ENCODE measurements around the gene JAKMIP2. TPM values are rescaled to one million over a fixed set of nuclear protein-coding genes. Genes with fewer than 3 reads are reported as not detected.

The JAKMIP2 gene
- total RNA-seq, 1 experiment from 2014 or later: not detected

DNA sequence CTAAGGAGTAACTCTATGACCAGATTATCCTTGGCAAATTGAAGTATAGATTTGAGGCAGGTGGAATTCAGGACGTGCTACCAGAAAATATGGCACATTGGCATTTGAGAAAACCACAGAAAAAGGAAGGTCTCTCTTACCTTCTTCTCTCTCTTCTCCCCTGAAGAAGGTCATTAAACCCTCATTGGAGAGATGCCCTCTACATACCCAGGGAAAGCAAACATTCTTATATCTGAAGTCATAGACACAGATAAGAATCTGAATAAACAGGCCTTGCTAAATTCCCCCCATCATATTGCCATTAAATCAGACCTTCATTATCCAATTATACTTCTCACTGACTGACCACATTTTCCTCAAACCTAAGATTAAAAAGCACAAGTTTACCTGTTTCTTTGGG, 31.2 kb upstream of the JAKMIP2 start:
- intact Hi-C loops (cut with micrococcal nuclease; ENCODE audit: unreplicated experiment) (no loop called here), in situ Hi-C loops (cut with HindIII; ENCODE audit: low pct_unique_long_range_greater_than_20kb, low sequenced_read_pairs) (no loop called here)
- ChIA-PET CTCF (no interaction called here), POLR2A (no interaction called here)
- ATAC-seq (no peak), DNase-seq (ENCODE audit: low read depth, low spot score) (no peak)
- TF ChIP-seq, protein P1, sequence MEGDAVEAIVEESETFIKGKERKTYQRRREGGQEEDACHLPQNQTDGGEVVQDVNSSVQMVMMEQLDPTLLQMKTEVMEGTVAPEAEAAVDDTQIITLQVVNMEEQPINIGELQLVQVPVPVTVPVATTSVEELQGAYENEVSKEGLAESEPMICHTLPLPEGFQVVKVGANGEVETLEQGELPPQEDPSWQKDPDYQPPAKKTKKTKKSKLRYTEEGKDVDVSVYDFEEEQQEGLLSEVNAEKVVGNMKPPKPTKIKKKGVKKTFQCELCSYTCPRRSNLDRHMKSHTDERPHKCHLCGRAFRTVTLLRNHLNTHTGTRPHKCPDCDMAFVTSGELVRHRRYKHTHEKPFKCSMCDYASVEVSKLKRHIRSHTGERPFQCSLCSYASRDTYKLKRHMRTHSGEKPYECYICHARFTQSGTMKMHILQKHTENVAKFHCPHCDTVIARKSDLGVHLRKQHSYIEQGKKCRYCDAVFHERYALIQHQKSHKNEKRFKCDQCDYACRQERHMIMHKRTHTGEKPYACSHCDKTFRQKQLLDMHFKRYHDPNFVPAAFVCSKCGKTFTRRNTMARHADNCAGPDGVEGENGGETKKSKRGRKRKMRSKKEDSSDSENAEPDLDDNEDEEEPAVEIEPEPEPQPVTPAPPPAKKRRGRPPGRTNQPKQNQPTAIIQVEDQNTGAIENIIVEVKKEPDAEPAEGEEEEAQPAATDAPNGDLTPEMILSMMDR (IDR thresholded peaks at IDR 0.05): no peak
- no peak for TF ChIP-seq SIN3A (IDR thresholded peaks at IDR 0.05; ENCODE audit: borderline replicate concordance, insufficient read depth, low read depth, low read length)
- TF ChIP-seq, protein P2, sequence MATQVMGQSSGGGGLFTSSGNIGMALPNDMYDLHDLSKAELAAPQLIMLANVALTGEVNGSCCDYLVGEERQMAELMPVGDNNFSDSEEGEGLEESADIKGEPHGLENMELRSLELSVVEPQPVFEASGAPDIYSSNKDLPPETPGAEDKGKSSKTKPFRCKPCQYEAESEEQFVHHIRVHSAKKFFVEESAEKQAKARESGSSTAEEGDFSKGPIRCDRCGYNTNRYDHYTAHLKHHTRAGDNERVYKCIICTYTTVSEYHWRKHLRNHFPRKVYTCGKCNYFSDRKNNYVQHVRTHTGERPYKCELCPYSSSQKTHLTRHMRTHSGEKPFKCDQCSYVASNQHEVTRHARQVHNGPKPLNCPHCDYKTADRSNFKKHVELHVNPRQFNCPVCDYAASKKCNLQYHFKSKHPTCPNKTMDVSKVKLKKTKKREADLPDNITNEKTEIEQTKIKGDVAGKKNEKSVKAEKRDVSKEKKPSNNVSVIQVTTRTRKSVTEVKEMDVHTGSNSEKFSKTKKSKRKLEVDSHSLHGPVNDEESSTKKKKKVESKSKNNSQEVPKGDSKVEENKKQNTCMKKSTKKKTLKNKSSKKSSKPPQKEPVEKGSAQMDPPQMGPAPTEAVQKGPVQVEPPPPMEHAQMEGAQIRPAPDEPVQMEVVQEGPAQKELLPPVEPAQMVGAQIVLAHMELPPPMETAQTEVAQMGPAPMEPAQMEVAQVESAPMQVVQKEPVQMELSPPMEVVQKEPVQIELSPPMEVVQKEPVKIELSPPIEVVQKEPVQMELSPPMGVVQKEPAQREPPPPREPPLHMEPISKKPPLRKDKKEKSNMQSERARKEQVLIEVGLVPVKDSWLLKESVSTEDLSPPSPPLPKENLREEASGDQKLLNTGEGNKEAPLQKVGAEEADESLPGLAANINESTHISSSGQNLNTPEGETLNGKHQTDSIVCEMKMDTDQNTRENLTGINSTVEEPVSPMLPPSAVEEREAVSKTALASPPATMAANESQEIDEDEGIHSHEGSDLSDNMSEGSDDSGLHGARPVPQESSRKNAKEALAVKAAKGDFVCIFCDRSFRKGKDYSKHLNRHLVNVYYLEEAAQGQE (IDR thresholded peaks at IDR 0.05; ENCODE audit: insufficient read depth in 1 of 2, low read depth in 2 of 2, low read length in 1 of 2): no peak
- no peak for TF ChIP-seq POLR2AphosphoS5 (IDR thresholded peaks at IDR 0.05; ENCODE audit: low read depth, low read length)
- BruUV-seq (replicated peaks): no TSS peak
- no peaks in the 10 kb centered on the region for H3K4me1 ChIP-seq (ENCODE audit: control insufficient read depth, insufficient read depth, low read length)
- no peaks in the 10 kb centered on the region for H3K27me3 ChIP-seq (ENCODE audit: control insufficient read depth, insufficient read depth, low read length)
- no peaks in the 10 kb centered on the region for H3K36me3 ChIP-seq (ENCODE audit: control insufficient read depth, insufficient read depth, low read length)
- no peak overlapping the region for H3K27ac ChIP-seq (ENCODE audit: low read length)
- no peak overlapping the region for H3K4me3 ChIP-seq (ENCODE audit: low read depth in 2 of 2, low read length in 2 of 2)
- no peaks in the 10 kb centered on the region for H3K9me3 ChIP-seq (ENCODE audit: control insufficient read depth, insufficient read depth, low read depth, low read length)

DNA sequence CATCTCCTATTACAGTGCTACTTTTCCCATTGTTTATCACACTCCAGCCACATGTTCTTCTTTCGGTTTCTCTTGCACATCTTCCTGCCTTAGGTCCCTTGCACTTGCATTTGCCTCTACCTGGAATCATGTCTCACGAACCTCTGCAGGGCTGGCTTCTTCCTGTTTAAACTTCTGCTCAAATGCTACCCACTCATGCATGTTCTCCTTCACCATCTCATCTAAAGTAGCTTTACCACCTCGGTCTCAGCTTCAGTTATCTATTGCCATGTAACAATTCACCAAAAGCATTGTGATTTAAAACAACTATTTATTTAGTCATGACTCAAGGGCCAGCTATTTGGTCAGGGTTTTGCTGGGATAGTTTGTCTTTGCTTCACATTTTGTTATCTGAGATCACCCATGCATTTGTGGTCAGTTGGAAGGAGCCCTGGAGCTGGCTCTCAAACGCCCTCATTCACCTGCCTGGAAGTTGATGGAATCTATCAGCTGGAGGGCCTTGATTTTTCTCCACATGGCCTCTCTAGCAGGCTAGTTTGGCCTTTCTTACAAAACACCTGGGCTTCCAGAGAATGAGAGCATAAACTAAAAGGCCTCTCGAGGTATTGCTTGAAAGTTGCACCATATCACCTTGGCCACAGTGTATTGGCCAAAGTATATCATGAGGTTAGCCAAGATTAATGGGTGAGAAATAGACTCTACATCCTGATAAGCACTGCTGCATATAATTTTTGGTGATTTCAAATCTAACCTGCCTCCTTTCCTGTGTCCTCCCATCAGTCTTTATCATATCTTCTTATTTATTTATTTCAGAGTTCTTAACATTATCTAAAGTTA, 27.5 kb upstream of the JAKMIP2 start:
- Histone ChIP-seq H3K9me3 (ENCODE audit: control insufficient read depth, insufficient read depth, low read depth, low read length) (no peaks in the 10 kb centered on the region), H3K27ac (ENCODE audit: low read length) (no peak overlapping the region), H3K27me3 (ENCODE audit: control insufficient read depth, insufficient read depth, low read length) (no peaks in the 10 kb centered on the region), H3K36me3 (ENCODE audit: control insufficient read depth, insufficient read depth, low read length) (no peaks in the 10 kb centered on the region), H3K4me3 (ENCODE audit: low read depth in 2 of 2, low read length in 2 of 2) (no peak overlapping the region), H3K4me1 (ENCODE audit: control insufficient read depth, insufficient read depth, low read length) (no peaks in the 10 kb centered on the region)
- POLR2A ChIA-PET: no interaction called here
- CTCF ChIA-PET: no interaction called here
- no TSS peak for BruUV-seq (replicated peaks)
- ATAC-seq (no peak), DNase-seq (ENCODE audit: low read depth, low spot score) (no peak)
- in situ Hi-C loops (cut with HindIII; ENCODE audit: low pct_unique_long_range_greater_than_20kb, low sequenced_read_pairs) (no loop called here), intact Hi-C loops (cut with micrococcal nuclease; ENCODE audit: unreplicated experiment) (no loop called here)
- no peak for TF ChIP-seq POLR2AphosphoS5 (IDR thresholded peaks at IDR 0.05; ENCODE audit: low read depth, low read length)
- no peak for TF ChIP-seq TCF7L2 (IDR thresholded peaks at IDR 0.05; ENCODE audit: low read depth, low read length)
- TF ChIP-seq, protein P1 (IDR thresholded peaks at IDR 0.05): no peak
- TF ChIP-seq, protein P2 (IDR thresholded peaks at IDR 0.05; ENCODE audit: insufficient read depth in 1 of 2, low read depth in 2 of 2, low read length in 1 of 2): no peak

Measured in Panc1 (cell line).